Thoracic aorta (tissue), 2 donors: Measurements from ENCODE around the gene TIGD1. TPM values are rescaled to one million over a fixed set of nuclear protein-coding genes. Genes with fewer than 3 reads are reported as not detected.

Experiments
- ATAC-seq: fragments of 150-250 bp; one replicate; pipeline ENCODE4 v1.8.0; 2017; ENCODE audit warnings: low read depth; ENCODE audit not compliant: insufficient number of reproducible peaks, low FRiP score
- DNase-seq: peaks from one replicate; pipeline ENCODE4 v3.0.0-alpha.2; 2020; ENCODE audit warnings: low spot score
- H3K27ac ChIP-seq, 2 donors: fragments of 200-600 bp; sonication (generic); 1 replicate in 1 of 2; 2 replicates in 1 of 2; pipeline ENCODE4 v1.5.1; 2016; ENCODE audit warnings: mild to moderate bottlenecking in 2 of 2, moderate library complexity in 2 of 2
- H3K27me3 ChIP-seq: fragments of 200-600 bp; sonication (generic); replicated peaks from 2 replicates; pipeline ENCODE4 v1.6.0; 2016; ENCODE audit warnings: mild to moderate bottlenecking; ENCODE audit not compliant: insufficient read depth
- H3K36me3 ChIP-seq: fragments of 200-600 bp; sonication (generic); one replicate; pipeline ENCODE4 v1.5.1; 2016
- H3K4me1 ChIP-seq, 2 donors: fragments of 200-600 bp; sonication (generic); 1 replicate in 1 of 2; 2 replicates in 1 of 2; pipeline versions ENCODE4 v1.5.1 to v1.6.0; 2016; ENCODE audit warnings: low read depth in 2 of 2, mild to moderate bottlenecking in 1 of 2; ENCODE audit not compliant: control insufficient read depth in 1 of 2
- H3K4me3 ChIP-seq: fragments of 200-600 bp; sonication (generic); 2 replicates; pipeline ENCODE4 v1.5.1; 2016; ENCODE audit warnings: mild to moderate bottlenecking
- H3K9me3 ChIP-seq: fragments of 200-600 bp; sonication (generic); 2 replicates; pipeline ENCODE4 v1.5.1; 2016
- CTCF ChIP-seq: fragments of 200-600 bp; sonication (generic); IDR thresholded peaks from one replicate; pipeline ENCODE4 v1.5.1; 2019; ENCODE audit warnings: antibody characterized with exemption
- total RNA-seq, 2 donors: library from RNA; depleted of rRNA; stranded (reverse); fragments of >200 nt; gene quantifications; one replicate each; pipeline versions ENCODE4 v1.1.0 to v1.2.3, GENCODE V29; 2016

Gene TIGD1
- total RNA-seq, 2 donors from 2014 or later, result 1.8 to 3.1 TPM

- no peak for TF ChIP-seq CTCF
- no peaks in the 10 kb centered on the region for H3K9me3 ChIP-seq
- DNase-seq (no peak), ATAC-seq (no peak)
- no peak overlapping the region for H3K4me3 ChIP-seq
- no peak overlapping the region for H3K27ac ChIP-seq
- H3K27me3 ChIP-seq, result no peaks in the 10 kb centered on the region
- H3K36me3 ChIP-seq, result peaks cover 29% of the 10 kb centered on the region
- H3K4me1 ChIP-seq, result no peaks in the 10 kb centered on the region
These were observed 26.6 kb upstream of the TIGD1 start for GRCh38 chr2:232576995-232577394.

GRCh38 chr2:232575404-232575746 is 25.0 kb upstream of the TIGD1 start:
- DNase-seq (no peak), ATAC-seq (no peak)
- TF ChIP-seq CTCF, result no peak

GRCh38 chr2:232574674-232575403 is 24.5 kb upstream of the TIGD1 start:
- no peak for DNase-seq
- no peaks in the 10 kb centered on the region for H3K27me3 ChIP-seq
- H3K27ac ChIP-seq, result no peak overlapping the region
- no peak overlapping the region for H3K4me3 ChIP-seq
- TF ChIP-seq CTCF, result no peak
- peaks cover 33% of the 10 kb centered on the region for H3K36me3 ChIP-seq
- ATAC-seq, result no peak
- H3K9me3 ChIP-seq, result no peaks in the 10 kb centered on the region
- H3K4me1 ChIP-seq, result no peaks in the 10 kb centered on the region

More at GRCh38 chr2:232575404-232575746, 25.0 kb upstream of the TIGD1 start:
- no peaks in the 10 kb centered on the region for H3K27me3 ChIP-seq
- no peak overlapping the region for H3K4me3 ChIP-seq
- H3K9me3 ChIP-seq, result no peaks in the 10 kb centered on the region
- H3K36me3 ChIP-seq, result peaks cover 30% of the 10 kb centered on the region
- no peaks in the 10 kb centered on the region for H3K4me1 ChIP-seq
- H3K27ac ChIP-seq, result no peak overlapping the region

GRCh38 chr2:232573771-232574435 is 23.5 kb upstream of the TIGD1 start:
- Histone ChIP-seq H3K27ac (no peak overlapping the region), H3K4me3 (no peak overlapping the region), H3K4me1 (no peaks in the 10 kb centered on the region), H3K9me3 (no peaks in the 10 kb centered on the region), H3K27me3 (no peaks in the 10 kb centered on the region), H3K36me3 (peaks cover 42% of the 10 kb centered on the region)
- DNase-seq, result no peak
- ATAC-seq, result no peak
- no peak for TF ChIP-seq CTCF

GRCh38 chr2:232573042-232573441 is 22.7 kb upstream of the TIGD1 start:
- Histone ChIP-seq H3K4me3 (no peak overlapping the region), H3K9me3 (no peaks in the 10 kb centered on the region), H3K27ac (no peak overlapping the region), H3K36me3 (peaks cover 48% of the 10 kb centered on the region), H3K27me3 (no peaks in the 10 kb centered on the region), H3K4me1 (no peaks in the 10 kb centered on the region)
- DNase-seq (no peak), ATAC-seq (no peak)
- TF ChIP-seq CTCF, result no peak
